Liver (tissue), 3 donors: ENCODE results near the gene UPK1A.

Experiments used
- JUND ChIP-seq, 2 donors: IDR thresholded peaks; 2 replicates each; pipeline ENCODE4 v1.6.1; 2016; ENCODE audit warnings: antibody characterized with exemption in 2 of 2
- NR2F2 ChIP-seq: IDR thresholded peaks from 2 replicates; pipeline ENCODE4 v1.6.1; 2016; ENCODE audit warnings: antibody characterized with exemption
- RAD21 ChIP-seq, 2 donors: IDR thresholded peaks; 2 replicates each; pipeline ENCODE4 v1.6.1; 2016; ENCODE audit warnings: antibody characterized with exemption in 2 of 2, mild to moderate bottlenecking in 2 of 2
- REST ChIP-seq: IDR thresholded peaks from 2 replicates; pipeline ENCODE4 v1.6.1; 2016; ENCODE audit warnings: antibody characterized with exemption, mild to moderate bottlenecking
- YY1 ChIP-seq: IDR thresholded peaks from 2 replicates; pipeline ENCODE4 v1.6.1; 2016; ENCODE audit warnings: antibody characterized with exemption, mild to moderate bottlenecking
- TF ChIP-seq, protein P1 (sequence below): fragments of 150-350 bp; IDR thresholded peaks from 2 replicates; pipeline ENCODE4 v1.5.1; 2017; ENCODE audit warnings: improper control_type of control experiment, low read depth, low read length; ENCODE audit not compliant: missing input control
- donor health status: healthy.
- donor health status: healthy.

GRCh38 chr19:35710784-35711723 lies 44.7 kb downstream of the UPK1A start:
- TF ChIP-seq, protein P1, sequence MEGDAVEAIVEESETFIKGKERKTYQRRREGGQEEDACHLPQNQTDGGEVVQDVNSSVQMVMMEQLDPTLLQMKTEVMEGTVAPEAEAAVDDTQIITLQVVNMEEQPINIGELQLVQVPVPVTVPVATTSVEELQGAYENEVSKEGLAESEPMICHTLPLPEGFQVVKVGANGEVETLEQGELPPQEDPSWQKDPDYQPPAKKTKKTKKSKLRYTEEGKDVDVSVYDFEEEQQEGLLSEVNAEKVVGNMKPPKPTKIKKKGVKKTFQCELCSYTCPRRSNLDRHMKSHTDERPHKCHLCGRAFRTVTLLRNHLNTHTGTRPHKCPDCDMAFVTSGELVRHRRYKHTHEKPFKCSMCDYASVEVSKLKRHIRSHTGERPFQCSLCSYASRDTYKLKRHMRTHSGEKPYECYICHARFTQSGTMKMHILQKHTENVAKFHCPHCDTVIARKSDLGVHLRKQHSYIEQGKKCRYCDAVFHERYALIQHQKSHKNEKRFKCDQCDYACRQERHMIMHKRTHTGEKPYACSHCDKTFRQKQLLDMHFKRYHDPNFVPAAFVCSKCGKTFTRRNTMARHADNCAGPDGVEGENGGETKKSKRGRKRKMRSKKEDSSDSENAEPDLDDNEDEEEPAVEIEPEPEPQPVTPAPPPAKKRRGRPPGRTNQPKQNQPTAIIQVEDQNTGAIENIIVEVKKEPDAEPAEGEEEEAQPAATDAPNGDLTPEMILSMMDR, result no peak
- TF ChIP-seq YY1 (no peak), JUND (IDR thresholded peaks at IDR 0.05) (no peak), RAD21 (IDR thresholded peaks at IDR 0.05) (no peak), REST (no peak), NR2F2 (no peak)
